ENCODE results near the gene ARFRP1.

ARFRP1 gene

GRCh38 chr20:63697868-63698545 lies 9.8 kb downstream of the ARFRP1 start:
- TF ChIP-seq POLR2A (IDR thresholded peaks at IDR 0.05; ENCODE audit: low read depth, low read length): 0 out of 2 replicates have a peak, but pooled peaks have one; percentile 32
- no peak for TF ChIP-seq TAF1 (IDR thresholded peaks at IDR 0.05; ENCODE audit: borderline replicate concordance, low read depth, low read length)
- no peak for FAIRE-seq
- peak; percentile 18 for DNase-seq (ENCODE audit: insufficient read length)

- FAIRE-seq (no peak), DNase-seq (ENCODE audit: insufficient read length) (peak; percentile 26)
- TF ChIP-seq POLR2A (IDR thresholded peaks at IDR 0.05; ENCODE audit: low read depth, low read length): no peak; the same call in 1 of the 2 replicates
- no peak for TF ChIP-seq POLR2AphosphoS5 (IDR thresholded peaks at IDR 0.05; ENCODE audit: low read depth, low read length)
- no peak for TF ChIP-seq TAF1 (IDR thresholded peaks at IDR 0.05; ENCODE audit: borderline replicate concordance, low read depth, low read length)
Measured at GRCh38 chr20:63697357-63697867, 10.4 kb downstream of the ARFRP1 start.

- no peak for FAIRE-seq
- peak; percentile 41 for DNase-seq (ENCODE audit: insufficient read length)
- TF ChIP-seq TAF1 (IDR thresholded peaks at IDR 0.05; ENCODE audit: borderline replicate concordance, low read depth, low read length) (no peak), POLR2A (IDR thresholded peaks at IDR 0.05; ENCODE audit: low read depth, low read length) (peak; percentile 38; the same call in 1 of the 2 replicates), POLR2AphosphoS5 (IDR thresholded peaks at IDR 0.05; ENCODE audit: low read depth, low read length) (peak; percentile 57; the same call in 1 of the 2 replicates)
Measured at GRCh38 chr20:63696628-63697356, 11.0 kb downstream of the ARFRP1 start, which contains the start of gene TNFRSF6B. Gene TNFRSF6B, plus strand, starts transcription at chr20:63696652. Its CDS starts 116 bp downstream, at chr20:63696768.

DNA sequence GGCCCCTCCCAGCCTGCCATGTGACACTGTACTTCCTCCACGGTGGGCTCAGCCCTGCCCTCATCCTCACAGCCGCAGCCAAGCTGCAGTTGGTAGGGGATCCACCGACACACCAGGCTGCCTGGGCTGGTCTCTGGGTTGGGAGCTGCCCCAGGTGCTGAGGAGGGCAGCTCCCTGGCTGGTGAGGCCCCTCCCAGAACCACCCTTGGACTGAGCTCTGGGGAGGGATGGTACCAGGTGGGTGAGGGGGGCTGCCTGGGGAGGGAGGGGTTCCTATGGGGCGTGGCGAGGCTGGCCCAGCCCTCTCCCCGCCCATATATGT lies 11.5 kb downstream of the ARFRP1 start:
- TF ChIP-seq POLR2AphosphoS5 (IDR thresholded peaks at IDR 0.05; ENCODE audit: low read depth, low read length) (no peak; the same call in 1 of the 2 replicates), POLR2A (IDR thresholded peaks at IDR 0.05; ENCODE audit: low read depth, low read length) (0 out of 2 replicates have a peak, but pooled peaks have one; percentile 12), TAF1 (IDR thresholded peaks at IDR 0.05; ENCODE audit: borderline replicate concordance, low read depth, low read length) (no peak)
- FAIRE-seq: peak; percentile 17
- no peak for DNase-seq (ENCODE audit: insufficient read length)

DNA sequence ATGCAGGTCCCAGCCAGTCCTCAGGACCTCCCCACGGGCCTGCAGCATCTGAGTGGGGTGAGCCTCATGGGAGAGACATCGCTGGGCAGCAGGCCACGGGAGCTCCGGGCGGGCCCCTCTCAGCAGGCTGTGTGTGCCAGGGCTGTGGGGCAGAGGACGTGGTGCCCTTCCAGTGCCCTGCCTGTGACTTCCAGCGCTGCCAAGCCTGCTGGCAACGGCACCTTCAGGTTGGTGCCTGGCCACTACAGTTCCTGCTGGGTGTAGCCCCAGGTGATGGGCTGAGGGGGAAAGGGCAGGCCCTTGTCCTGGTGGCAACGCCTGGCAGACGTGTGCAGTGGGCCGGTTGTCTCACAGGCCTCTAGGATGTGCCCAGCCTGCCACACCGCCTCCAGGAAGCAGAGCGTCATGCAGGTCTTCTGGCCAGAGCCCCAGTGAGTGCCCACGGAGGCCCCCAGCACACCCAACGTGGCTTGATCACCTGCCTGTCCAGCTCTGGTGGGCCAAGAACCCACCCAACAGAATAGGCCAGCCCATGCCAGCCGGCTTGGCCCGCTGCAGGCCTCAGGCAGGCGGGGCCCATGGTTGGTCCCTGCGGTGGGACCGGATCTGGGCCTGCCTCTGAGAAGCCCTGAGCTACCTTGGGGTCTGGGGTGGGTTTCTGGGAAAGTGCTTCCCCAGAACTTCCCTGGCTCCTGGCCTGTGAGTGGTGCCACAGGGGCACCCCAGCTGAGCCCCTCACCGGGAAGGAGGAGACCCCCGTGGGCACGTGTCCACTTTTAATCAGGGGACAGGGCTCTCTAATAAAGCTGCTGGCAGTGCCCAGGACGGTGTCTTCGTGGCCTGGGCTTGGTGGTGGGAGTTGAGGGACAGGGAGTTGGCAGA lies 12.1 kb downstream of the ARFRP1 start:
- no peak for TF ChIP-seq TAF1 (IDR thresholded peaks at IDR 0.05; ENCODE audit: borderline replicate concordance, low read depth, low read length)
- no peak for TF ChIP-seq POLR2A (IDR thresholded peaks at IDR 0.05; ENCODE audit: low read depth, low read length)
- TF ChIP-seq POLR2AphosphoS5 (IDR thresholded peaks at IDR 0.05; ENCODE audit: low read depth, low read length): no peak; the same call in 1 of the 2 replicates
- DNase-seq (ENCODE audit: insufficient read length) (peak; percentile 22), FAIRE-seq (no peak)

GRCh38 chr20:63694584-63695423 lies 13.0 kb downstream of the ARFRP1 start:
- no peak for TF ChIP-seq TAF1 (IDR thresholded peaks at IDR 0.05; ENCODE audit: borderline replicate concordance, low read depth, low read length)
- no peak for TF ChIP-seq POLR2A (IDR thresholded peaks at IDR 0.05; ENCODE audit: low read depth, low read length)
- TF ChIP-seq POLR2AphosphoS5 (IDR thresholded peaks at IDR 0.05; ENCODE audit: low read depth, low read length): no peak
- FAIRE-seq: no peak
- peak; percentile 19 for DNase-seq (ENCODE audit: insufficient read length)

DNA sequence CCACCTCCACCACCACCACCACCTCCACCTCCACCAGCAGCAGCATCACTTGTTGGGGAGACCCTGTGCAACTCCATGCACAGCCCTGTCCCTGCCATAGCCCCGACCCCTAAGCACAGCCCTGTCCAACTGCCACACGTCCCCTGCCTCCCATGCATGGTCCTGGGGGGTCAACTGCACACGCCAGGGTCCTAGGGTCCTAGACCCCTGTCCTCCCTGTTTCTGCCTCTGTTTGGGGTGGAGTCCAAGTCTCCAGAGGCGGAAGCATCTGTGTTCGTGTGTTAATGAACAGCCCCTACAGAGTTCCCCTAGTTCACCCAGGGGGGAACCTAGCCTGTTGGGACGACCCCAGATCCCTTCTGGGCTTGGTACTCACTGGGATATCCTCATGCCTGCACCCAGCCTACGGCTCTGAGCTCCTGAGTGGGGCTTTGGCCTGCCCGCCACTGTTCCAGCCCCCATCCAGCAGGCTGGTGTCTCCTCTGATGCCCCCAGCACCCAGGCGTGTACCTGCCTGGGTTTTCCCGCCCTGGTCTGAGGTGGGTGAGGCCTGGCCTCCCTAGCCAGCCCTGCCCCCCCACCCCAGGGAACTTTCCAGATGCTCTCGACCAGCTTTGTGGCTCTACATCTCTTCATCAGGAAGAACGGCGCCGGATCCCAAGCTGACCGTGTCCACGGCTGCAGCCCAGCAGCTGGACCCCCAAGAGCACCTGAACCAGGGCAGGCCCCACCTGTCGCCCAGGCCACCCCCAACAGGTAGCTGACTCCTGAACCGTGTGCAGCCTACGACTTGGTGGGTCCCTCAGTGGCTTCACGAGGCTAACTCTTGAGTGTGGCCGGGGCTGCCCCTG lies 13.8 kb downstream of the ARFRP1 start:
- TF ChIP-seq POLR2A (IDR thresholded peaks at IDR 0.05; ENCODE audit: low read depth, low read length): no peak
- TF ChIP-seq POLR2AphosphoS5 (IDR thresholded peaks at IDR 0.05; ENCODE audit: low read depth, low read length): no peak
- TF ChIP-seq TAF1 (IDR thresholded peaks at IDR 0.05; ENCODE audit: borderline replicate concordance, low read depth, low read length): no peak
- FAIRE-seq: no peak
- DNase-seq (ENCODE audit: insufficient read length): no peak

- TF ChIP-seq POLR2A (IDR thresholded peaks at IDR 0.05; ENCODE audit: low read depth, low read length) (no peak), TAF1 (IDR thresholded peaks at IDR 0.05; ENCODE audit: borderline replicate concordance, low read depth, low read length) (no peak), POLR2AphosphoS5 (IDR thresholded peaks at IDR 0.05; ENCODE audit: low read depth, low read length) (no peak)
- FAIRE-seq: peak; percentile 17
- DNase-seq (ENCODE audit: insufficient read length): no peak
Measured at GRCh38 chr20:63693083-63693732, 14.6 kb downstream of the ARFRP1 start.

DNA sequence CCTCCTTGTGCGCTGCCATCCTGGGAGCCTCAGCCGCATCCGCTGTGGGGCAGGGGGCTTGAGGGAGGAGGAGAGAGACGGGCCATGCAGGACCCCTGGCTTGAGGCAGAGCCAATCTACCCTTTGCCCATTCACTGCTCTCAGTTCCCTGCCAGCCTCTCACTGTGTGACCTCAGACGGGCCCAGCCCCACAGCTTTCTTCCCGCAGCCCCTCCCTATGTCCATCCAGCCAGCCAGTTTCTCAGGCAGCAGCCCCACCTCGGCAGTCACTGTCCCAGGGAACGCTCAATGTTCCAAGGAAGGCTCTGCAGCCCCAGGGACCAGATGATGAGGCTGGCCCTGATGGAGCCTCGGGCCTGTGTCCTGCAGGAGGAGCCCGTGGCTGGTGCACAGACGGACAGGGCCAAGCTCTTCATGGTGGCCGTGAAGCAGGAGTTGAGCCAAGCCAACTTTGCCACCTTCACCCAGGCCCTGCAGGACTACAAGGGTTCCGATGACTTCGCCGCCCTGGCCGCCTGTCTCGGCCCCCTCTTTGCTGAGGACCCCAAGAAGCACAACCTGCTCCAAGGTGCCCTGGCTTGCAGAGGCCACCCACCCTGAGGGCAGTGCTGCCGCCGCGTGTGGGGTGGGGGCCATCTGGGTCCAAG lies 15.2 kb downstream of the ARFRP1 start:
- DNase-seq (ENCODE audit: insufficient read length) (no peak), FAIRE-seq (no peak)
- no peak for TF ChIP-seq TAF1 (IDR thresholded peaks at IDR 0.05; ENCODE audit: borderline replicate concordance, low read depth, low read length)
- TF ChIP-seq POLR2A (IDR thresholded peaks at IDR 0.05; ENCODE audit: low read depth, low read length): no peak
- TF ChIP-seq POLR2AphosphoS5 (IDR thresholded peaks at IDR 0.05; ENCODE audit: low read depth, low read length): no peak

Data from GM12892 (cell line).